ENCODE data around the gene ZBTB40.

The ZBTB40 gene

DNA sequence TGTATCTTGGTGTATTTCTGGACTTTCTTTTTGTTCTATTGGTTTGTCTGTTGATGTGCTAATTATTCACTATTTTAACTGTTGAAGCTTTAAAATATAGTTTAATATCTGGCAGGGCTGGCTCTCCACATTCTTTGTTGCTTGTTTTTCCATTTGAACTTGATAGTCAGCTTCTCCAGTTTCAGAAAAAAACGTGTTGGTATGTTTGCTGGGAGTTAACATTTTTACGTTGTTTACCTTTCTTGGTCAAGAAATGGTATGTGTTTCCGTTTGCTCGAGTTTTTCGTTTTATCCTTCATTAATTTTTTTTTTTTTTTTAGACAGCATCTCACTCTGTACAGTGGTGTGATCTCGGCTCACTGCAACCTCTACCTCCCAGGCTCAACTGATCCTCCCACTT lies 16.9 kb upstream of the ZBTB40 start:
- no peak for DNase-seq (ENCODE audit: low spot score)

DNA sequence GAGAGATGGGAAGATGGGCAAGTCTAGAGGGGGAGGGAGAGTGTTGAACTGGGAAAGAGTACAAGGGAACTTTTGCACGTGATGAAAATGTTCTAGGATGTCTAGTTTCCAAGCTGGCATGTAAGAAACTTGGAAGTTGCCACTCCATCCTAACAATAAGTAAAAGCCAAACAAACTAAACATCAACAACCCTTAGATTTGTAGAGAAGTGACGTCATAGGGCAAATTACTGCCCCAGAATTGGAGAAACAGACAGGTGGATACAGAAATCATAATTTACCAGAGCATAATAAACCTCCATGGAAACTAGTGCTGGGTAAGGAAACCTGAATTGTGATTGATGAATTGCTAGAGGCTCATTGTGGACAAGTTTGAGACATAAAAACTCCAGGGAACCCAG lies 14.7 kb upstream of the ZBTB40 start:
- DNase-seq (ENCODE audit: low spot score): no peak

DNA sequence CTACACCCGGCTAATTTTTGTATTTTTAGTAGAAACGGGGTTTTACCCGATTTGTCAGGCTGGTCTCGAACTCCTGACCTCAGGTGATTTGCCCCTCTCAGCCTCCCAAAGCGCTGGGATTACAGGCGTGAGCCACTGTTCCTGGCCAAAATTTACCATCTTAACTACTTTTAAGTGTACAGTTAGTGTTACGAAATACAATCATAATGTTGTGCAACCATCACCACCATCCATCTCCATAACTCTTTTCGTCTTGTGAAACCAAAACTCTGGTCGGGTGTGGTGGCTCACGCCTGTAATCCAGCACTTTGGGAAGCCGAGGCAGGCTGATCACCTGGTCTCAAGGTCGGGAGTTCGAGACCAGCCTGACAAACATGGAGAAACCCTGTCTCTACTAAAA lies 14.1 kb upstream of the ZBTB40 start:
- no peak for DNase-seq (ENCODE audit: low spot score)

DNA sequence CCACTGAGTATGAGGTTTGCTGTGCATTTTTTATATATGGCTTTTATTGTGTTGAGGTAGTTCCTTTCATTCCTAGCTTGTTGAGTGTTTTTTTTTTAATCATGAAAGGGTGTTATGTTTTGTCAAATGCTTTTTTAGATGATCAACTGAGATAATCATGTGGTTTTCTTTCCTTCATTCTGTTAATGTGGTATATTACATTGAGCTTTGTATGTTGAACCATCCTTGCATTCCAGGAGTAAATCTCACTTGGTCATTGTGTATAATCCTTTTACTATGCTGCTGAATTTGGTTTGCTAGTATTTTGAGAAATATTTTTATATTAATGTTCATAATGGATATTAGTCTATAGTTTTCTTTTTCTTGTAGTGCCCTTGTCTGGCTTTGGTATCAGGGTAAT lies 11.1 kb upstream of the ZBTB40 start:
- DNase-seq (ENCODE audit: low spot score): no peak

DNA sequence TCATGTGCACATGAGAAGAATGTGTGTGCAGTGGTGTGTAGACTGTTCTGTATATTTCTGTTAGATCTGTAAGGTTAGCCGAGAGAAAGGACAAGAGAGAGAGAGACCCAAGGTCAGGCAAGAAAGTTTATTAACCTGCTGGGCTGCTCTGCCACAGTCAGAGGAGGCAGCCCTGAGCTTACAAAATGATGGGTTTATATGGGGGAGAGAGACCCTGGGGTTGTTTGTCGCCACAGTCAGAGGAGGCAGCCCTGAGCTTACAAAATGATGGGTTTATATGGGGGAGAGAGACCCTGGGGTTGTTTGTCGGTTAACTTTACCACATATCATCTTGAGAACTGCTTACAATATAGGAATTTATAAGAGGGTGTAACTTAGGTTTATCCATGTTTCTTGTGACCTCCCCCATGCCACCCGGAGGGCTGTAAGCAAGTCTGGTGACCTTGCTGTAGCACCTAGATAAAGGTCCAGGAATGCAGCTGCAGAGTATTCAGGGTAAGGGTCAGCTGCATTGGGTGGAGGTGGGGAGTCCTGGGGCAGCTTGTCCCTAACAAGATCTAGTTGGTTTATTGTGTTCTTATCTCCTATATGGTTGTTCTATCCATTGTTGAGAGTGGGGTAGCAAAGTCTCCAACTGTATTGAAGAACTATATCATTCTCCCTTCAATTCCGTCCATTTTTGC lies 9.3 kb upstream of the ZBTB40 start:
- DNase-seq (ENCODE audit: low spot score): no peak

DNA sequence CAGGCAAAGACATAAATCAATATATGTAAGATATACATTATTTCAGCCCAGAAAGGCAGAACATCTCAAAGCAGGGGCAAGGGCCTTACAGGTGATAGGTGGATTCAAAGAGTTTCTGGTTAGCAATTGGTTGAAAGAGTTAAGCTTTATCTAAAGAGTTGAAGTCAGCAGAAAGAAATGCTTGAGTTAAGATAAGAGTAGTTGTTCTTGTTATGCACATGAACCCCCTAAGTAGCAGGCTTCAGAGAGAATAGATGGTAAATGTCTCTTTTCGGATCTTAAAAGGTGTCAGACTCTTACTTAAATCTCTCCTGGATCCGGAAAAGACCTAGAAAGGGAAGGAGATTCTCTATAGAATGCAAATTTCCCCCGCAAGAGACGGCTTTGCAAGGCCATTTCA lies 8.3 kb upstream of the ZBTB40 start:
- DNase-seq (ENCODE audit: low spot score): no peak

DNA sequence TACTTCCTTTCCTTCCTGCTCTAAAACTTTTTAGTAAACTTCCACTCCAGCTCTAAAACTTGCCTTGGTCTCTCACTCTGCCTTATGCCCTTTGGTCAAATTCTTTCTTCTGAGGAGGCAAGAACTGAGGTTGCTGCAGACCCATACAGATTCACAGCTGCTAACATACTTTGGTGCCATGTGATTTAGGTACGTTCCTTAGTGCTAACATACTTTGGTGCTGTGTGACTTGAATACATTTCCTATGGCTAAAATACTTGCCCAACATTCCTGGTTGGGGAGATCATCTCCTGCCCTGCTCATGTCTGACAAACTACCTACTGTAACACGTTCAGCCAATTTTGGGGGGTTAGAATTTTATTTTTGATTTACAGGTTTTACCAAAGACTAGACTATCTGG lies 6.8 kb upstream of the ZBTB40 start:
- no peak for DNase-seq (ENCODE audit: low spot score)

DNA sequence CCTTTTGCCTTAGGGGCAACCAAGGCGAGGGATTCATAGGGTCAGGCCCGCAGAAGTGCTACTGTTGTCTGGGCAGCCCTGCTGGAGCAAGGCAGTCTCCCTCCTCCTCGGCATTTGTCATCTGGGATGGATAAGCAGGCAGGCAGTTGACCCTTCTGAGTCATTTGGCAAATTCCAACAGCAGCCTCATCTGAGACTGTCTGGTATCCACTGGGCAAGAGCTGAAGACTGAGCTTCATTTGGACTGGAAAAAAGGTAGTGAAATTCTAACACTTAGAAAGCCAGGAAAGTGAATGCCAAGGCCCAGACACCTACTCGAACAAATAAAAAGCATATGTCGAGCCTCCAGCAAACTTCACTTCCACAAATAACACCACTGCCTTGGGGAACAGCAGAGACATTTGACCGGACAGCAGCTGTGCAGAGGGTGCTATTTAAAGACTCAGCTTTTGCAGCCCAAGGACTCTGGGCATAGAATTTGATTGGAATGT lies 4.0 kb upstream of the ZBTB40 start:
- no peak for DNase-seq (ENCODE audit: low spot score)

DNA sequence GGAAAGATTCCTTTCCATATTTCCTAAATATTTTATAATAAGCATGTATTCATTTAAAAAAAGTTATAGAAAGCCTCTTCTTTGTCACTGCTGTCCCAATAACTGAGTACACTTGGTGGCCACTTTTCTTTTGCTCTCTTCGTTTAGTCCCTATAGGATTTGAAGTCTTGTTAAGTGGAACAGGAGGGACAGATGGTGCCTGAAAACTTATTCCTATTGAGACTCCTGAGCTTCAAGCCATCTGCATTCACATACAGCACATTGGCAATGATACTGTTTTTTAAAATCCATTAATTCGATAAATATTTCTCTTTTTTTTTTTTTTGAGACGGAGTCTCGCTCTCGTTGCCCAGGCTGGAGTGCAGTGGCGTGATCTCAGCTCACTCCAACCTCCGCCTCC lies 2.0 kb upstream of the ZBTB40 start:
- DNase-seq (ENCODE audit: low spot score): no peak

DNA sequence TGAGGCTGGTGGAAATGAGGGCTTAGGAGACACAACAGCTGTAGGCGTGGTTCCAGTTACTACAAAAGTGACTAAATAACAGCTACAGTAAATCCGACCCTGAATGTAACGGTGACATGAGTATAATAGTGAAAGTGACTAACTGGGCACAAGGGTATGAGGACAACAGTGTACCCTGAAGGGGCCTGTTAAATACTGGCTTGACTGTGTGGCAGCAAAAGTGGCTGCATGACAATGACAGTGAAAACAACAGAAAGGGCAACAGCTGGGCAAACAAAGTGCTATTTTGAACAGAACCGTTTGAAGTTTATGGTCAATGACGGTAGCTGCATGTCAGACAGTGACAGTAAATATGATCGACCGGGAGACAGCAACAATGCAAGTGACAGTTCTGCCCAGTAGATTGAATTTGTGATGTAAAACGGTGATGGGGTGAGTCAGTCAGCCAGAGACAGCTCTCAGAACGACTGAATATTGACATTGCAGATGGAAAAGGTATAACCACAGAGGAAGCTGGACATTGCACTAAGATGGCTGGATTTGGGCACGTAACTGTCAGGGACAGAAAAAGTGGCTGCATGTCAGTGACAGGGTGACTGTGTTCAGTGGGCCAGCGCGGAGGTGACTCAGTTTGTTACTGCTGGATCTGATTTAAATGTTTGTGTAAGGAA lies 1.2 kb upstream of the ZBTB40 start:
- DNase-seq (ENCODE audit: low spot score): no peak

DNA sequence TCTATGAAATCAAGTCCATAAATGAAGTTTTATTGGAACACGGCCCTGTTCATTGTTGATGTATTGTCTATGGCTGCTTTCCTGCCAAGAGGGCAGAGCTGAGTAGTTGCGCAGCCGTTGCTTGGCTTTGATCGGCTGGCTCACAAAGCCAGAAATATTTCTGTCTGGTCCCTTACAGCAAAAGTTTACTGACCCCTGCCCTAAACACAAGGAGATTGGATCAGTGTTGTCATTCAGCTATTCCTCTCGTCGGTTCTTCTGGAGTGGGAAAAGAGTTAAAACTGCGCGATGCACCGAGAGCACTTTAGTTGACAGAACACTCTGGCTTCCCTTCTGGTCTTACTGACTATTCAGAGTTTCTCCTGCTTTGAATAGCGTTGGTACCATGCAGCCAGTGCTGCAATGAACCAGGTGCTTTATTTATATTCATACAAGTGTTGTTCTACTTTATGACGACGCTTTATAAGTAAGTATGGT lies 868 bp downstream of the ZBTB40 start:
- no peak for DNase-seq (ENCODE audit: low spot score)

DNA sequence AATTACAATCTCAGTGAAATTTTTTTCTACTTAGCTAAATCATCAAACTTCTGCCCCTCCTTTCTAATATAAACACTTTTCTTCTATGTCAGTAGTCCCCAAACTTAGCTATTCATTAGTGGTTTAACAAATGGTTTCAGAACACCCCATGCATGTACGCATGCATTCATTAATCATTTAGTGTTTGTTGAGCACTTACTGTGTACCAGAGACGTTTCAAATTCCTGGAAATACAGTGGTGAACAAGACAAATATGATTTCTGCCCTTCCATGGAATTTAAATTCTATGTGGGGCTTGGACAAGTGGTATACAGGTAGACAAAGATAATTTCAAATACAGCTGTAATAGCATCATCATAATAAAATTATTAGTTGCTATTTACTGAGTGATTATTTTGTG lies 1.5 kb downstream of the ZBTB40 start:
- DNase-seq (ENCODE audit: low spot score): no peak

DNA sequence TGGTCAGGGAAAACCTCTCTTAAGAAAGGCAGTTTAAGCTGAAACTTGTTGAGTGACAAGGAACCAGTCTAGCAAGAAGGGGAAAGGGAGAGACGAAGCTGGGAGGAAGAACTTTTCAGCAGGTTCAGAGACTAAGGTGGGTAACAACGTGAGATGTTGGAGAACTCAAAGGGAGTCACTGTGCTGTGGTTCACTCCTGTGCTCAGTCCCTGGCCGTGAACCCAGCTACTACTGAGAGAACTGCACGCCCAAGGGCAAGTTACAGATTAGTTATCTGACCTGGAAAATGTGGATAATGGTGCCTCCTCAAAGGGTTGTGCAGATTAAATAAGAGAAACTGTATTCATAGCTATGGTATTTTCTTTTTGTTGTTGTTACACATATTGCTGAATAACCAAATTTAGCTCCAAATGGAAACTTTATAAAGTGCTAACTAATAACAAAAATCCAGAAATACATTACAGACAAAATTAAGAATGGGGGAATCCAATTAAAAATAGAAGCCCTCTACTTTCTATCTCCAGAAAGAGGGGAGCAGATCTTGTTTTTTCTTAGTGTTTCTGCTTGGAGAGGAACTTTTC lies 2.9 kb downstream of the ZBTB40 start:
- no peak for DNase-seq (ENCODE audit: low spot score)

DNA sequence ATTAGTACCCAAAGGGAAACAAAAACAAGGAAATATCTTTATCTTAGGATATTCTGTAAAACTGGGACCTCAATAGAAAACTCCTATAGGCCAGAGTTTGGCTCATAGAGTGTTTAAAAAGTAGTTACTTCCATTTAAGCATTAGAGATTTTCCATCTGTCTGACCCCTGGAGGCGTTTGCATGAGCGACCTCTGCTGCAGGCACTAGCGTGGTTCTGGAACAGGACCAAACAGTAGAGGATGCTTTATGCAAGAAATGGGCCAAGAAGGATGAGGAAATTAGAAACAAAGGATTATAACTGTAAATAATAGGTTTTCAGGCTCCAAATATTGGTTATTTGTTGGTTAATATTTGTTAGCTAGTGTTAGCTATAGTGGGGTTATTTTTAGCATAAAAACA lies 5.7 kb downstream of the ZBTB40 start:
- no peak for DNase-seq (ENCODE audit: low spot score)

DNA sequence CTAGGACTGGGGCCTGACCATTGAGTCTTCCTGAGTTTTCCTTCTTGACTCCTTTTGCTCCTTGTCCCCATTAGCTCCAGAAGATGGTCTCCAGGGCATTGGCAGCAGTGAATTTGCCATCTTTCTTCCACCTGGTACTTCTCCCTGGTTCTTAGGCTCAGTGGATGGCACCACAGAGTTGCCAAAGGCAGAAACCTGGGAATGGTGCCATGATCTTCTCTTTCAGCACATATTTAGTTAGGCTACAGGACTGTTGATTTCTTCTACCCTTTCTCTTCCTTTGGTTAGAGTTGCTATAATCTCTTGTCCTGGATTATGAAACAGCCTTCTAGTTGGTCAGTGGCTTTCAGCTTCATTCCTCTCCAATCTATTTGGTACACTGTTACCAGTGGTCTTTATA lies 6.2 kb downstream of the ZBTB40 start:
- no peak for DNase-seq (ENCODE audit: low spot score)

DNA sequence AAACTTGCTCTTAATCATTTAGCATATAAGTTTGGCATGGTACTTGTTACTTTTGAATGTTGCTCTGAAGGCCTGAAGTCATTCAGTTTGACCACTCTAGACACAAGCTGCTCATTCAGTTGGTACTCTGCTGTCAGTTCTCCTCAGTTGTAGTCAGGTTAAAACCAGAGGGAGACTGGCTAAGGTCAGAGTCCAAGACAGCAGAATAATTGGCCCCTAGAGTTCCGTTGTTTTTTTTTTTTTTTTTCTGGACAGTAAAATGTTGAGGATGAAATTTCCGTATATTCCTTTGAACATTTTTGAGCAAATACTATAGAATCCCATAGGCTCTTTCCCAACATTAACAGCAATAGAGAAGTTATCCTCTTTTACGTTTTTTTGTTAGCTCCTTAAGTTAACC lies 9.4 kb downstream of the ZBTB40 start:
- DNase-seq (ENCODE audit: low spot score): no peak

DNA sequence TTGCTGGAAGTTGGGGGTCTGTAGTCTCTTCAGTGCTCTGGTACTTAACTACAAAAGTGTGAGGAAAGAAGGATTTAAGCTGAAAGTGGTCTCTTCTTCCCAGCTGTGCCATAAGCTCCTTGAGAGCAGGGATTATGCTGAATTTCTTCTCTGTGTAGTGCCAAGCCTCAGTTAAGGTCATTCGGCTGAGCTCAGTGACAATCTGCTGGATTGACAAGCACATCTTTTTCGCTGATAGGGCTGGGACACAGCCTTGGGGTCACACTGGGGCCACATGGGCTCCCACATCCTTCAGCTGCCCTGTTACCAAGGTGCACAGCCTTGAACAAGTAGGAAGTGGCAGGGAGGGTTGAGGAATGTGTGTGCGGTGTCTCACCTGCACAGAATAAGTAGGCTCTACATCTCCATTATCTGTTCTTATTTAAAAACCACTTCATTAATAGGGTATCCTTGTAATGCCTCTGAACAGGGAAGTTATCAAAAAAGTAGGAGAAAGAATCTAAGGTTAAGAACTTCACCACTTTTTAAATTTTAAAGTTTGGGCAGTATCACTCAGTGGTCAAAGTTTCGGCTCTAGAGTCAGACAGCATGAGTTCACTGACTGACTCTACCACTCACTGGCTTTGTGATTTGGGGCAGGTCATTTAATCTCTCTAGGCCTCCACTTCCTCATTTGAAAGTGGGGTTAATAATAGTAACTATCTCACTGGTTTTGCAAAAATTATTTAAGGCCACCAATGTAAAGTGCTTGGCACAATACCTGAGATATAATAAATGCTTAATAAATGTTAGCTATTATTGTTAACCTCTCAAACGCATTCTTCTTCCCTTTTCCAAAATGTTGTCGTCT lies 10.3 kb downstream of the ZBTB40 start:
- DNase-seq (ENCODE audit: low spot score): no peak

DNA sequence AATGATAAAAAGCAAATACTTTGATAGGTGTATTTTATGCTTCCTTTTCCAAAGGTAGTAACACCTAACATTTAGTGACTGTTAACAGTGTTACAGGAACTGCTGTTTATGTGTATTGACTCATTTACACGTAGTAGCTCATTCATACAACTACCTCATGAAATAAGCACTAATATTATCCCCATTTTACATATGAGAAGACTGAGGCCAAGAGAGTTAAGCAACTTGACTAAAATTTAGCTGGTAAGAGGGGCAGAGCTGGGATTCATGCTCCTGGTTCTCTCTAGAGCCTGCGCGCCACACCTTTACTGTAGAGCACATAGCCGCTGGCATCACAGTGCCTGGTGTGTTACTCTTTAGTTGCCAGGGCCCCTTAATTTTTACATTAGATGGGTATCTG lies 11.3 kb downstream of the ZBTB40 start:
- no peak for DNase-seq (ENCODE audit: low spot score)

DNA sequence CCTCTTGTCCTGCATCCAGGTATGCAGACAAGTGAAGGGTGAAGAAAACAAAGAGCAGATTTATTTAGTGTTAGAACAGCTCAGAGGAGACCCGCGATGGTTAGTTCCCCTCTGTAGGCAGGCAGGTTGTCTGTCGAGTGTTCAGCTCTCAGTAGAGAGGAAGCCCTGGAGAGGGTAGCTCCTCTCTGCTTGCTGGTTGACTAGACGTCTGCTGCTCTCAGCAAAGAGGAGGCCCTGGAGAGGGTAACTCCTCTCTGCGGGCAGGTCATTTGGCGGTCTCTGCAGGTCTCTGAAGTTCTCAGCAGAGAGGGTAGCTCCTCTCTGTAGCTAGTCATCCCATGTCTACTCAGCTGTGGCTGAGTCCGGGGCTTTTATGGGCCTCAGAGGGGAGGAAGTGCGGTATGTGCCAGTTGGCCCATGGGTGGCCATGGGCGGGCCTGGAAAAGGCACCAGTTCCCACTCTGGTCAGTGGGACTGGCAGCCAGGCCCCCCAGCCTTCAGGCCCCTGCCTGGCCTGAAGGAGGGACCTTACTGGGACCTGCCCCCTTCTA lies 13.4 kb downstream of the ZBTB40 start:
- DNase-seq (ENCODE audit: low spot score): no peak

DNA sequence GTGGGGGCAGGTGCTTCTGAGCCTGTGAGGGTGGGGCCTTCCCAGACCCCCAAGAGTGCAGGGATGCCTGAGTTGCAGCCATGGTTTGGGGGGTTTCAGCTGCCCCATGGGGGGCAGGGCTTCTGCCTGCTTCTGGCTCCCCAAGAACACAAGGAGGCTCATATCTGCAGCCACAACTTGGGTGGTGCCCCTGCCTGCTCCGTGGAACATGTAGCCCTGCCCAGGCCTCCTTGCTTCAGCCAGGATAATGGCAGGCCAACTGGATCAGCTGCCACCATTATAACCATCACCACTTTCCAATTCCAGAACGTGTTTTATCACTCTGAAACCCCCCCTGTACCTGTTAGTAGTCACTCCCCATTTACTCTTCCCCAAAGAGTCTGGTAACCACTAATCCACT lies 14.0 kb downstream of the ZBTB40 start:
- DNase-seq (ENCODE audit: low spot score): no peak

DNA sequence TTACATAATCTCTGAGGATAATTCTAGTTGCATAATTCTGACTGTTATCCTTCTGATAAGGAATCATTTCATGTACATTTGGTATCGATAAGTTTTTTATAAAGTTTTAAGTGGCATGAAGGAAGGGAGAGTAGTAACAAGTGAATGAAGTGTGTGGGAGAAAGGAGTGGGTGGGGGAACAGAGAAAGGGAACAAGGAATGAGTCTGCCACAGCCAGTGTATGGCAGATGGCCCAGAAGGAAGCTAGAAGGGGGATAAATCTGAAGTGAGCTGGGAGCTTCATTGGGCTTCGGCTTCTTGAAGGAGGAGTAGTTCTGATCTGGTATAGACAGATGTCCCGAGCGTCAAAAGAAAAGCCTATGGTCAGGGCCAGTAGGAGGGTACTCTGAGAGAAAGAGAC lies 18.6 kb downstream of the ZBTB40 start:
- DNase-seq (ENCODE audit: low spot score): no peak

DNA sequence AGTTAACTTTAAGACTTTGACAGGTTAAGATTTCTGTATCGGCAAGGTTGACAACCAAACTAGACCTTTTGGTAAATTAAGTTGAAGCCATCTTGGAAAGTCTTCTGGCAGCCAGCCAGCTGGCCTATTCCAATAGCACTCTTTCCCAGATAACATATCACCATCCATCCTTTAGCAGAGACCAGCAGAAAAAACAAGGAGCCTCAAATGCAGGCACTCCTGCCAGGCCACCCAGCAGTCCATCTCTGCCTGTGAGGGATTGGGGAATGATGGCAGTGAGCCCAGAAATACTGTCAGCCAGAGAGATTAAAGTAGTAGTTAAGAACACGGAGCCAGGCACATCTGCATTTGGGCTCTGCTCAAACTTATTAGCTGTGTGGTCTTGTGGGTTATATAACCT lies 19.4 kb downstream of the ZBTB40 start:
- no peak for DNase-seq (ENCODE audit: low spot score)
